ENCODE results near the gene MRPL23. TPM values are rescaled to one million over a fixed set of nuclear protein-coding genes. Genes with fewer than 3 reads are reported as not detected.

MRPL23 gene
- total RNA-seq, 1 experiment from 2014 or later = 76.3 TPM

- CTCF ChIA-PET = no interaction called here
- no peaks in the 10 kb centered on the region for H3K4me1 ChIP-seq (replicated peaks; ENCODE audit: insufficient read depth)
- H4K20me1 ChIP-seq (ENCODE audit: insufficient read depth) = no peaks in the 10 kb centered on the region
- H3K27me3 ChIP-seq (ENCODE audit: insufficient read depth, low read depth) = peaks cover 27% of the 10 kb centered on the region
- no peaks in the 10 kb centered on the region for H3F3A ChIP-seq (ENCODE audit: insufficient read depth, low read depth)
- intact Hi-C loops (cut with micrococcal nuclease; ENCODE audit: unreplicated experiment) = no loop called here
- H3K9me3 ChIP-seq (ENCODE audit: insufficient read depth, low read depth) = no peaks in the 10 kb centered on the region
- no peaks in the 10 kb centered on the region for H3K79me2 ChIP-seq (ENCODE audit: low read depth)
- POLR2A ChIA-PET (ENCODE audit: unreplicated experiment) = no interaction called here
- no peak overlapping the region for H3K4me3 ChIP-seq
- no TSS peak for BruUV-seq (replicated peaks)
- TF ChIP-seq EZH2 (IDR thresholded peaks at IDR 0.05; ENCODE audit: low read depth) = no peak
- TF ChIP-seq, protein P1, sequence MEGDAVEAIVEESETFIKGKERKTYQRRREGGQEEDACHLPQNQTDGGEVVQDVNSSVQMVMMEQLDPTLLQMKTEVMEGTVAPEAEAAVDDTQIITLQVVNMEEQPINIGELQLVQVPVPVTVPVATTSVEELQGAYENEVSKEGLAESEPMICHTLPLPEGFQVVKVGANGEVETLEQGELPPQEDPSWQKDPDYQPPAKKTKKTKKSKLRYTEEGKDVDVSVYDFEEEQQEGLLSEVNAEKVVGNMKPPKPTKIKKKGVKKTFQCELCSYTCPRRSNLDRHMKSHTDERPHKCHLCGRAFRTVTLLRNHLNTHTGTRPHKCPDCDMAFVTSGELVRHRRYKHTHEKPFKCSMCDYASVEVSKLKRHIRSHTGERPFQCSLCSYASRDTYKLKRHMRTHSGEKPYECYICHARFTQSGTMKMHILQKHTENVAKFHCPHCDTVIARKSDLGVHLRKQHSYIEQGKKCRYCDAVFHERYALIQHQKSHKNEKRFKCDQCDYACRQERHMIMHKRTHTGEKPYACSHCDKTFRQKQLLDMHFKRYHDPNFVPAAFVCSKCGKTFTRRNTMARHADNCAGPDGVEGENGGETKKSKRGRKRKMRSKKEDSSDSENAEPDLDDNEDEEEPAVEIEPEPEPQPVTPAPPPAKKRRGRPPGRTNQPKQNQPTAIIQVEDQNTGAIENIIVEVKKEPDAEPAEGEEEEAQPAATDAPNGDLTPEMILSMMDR (conservative IDR thresholded peaks at IDR 0.05) = no peak
- no peak overlapping the region for H3K27ac ChIP-seq
- no peak for DNase-seq
- no peaks in the 10 kb centered on the region for H3K9me2 ChIP-seq (ENCODE audit: insufficient read depth)
- no peak overlapping the region for H3K4me2 ChIP-seq
- H2AFZ ChIP-seq = no peak overlapping the region
- no peaks in the 10 kb centered on the region for H3K36me3 ChIP-seq (ENCODE audit: low read depth)
These were observed 16.7 kb upstream of the MRPL23 start for GRCh38 chr11:1930462-1930830.

DNA sequence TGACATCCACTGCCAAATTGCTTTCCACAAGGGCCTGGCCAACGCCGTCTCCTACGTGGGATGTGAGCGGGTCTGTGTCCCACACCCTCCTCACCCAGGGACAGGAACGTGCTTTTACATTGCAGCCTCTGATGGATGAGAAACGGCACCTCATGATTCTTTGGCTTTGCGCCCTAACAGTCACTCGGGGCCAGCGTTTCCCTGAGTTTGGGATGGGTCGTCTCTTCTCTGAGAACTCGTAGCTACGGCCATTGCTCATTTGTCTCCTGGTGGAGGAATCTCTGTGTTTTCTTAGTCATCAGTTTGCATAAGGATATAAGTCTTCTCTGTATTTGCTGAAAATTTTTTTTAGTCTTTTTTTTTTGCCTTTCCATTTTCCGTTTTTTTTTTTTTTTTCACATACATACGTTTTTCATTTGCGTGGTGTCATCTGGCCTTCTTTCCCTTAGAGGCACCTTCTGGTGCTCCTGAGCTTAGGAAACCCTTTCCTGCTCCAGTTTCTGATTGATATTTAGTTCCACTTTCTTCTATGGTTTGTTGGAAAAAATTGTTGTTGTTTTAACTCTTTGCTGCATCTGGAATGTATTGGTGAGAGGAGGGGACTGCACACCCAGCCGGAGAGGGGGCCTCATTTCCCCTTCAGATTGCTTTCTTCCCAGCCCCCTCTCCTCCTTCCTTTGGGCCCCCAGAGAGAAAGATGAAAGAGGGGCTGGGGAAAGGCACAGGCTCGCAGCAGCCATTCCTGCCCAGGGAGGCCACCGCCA is 15.6 kb upstream of the MRPL23 start:
- no peak overlapping the region for H3K4me2 ChIP-seq
- H3K4me3 ChIP-seq = no peak overlapping the region
- no peaks in the 10 kb centered on the region for H3K9me3 ChIP-seq (ENCODE audit: insufficient read depth, low read depth)
- POLR2A ChIA-PET (ENCODE audit: unreplicated experiment) = interaction anchor here (0.6 kb wide), 1 partner anchor 25 kb away, joined by 3 read pairs; no protein-coding TSS in a partner anchor
- BruUV-seq (replicated peaks) = no TSS peak
- no peak for DNase-seq
- H3K27me3 ChIP-seq (ENCODE audit: insufficient read depth, low read depth) = peaks cover 35% of the 10 kb centered on the region
- H3K36me3 ChIP-seq (ENCODE audit: low read depth) = no peaks in the 10 kb centered on the region
- H3F3A ChIP-seq (ENCODE audit: insufficient read depth, low read depth) = no peaks in the 10 kb centered on the region
- no peak overlapping the region for H3K27ac ChIP-seq
- intact Hi-C loops (cut with micrococcal nuclease; ENCODE audit: unreplicated experiment) = no loop called here
- H2AFZ ChIP-seq = no peak overlapping the region
- no peak for TF ChIP-seq EZH2 (IDR thresholded peaks at IDR 0.05; ENCODE audit: low read depth)
- TF ChIP-seq, protein P1 (conservative IDR thresholded peaks at IDR 0.05) = no peak
- no peaks in the 10 kb centered on the region for H4K20me1 ChIP-seq (ENCODE audit: insufficient read depth)
- H3K79me2 ChIP-seq (ENCODE audit: low read depth) = no peaks in the 10 kb centered on the region
- CTCF ChIA-PET = no interaction called here
- H3K4me1 ChIP-seq (replicated peaks; ENCODE audit: insufficient read depth) = no peaks in the 10 kb centered on the region
- H3K9me2 ChIP-seq (ENCODE audit: insufficient read depth) = no peaks in the 10 kb centered on the region

DNA sequence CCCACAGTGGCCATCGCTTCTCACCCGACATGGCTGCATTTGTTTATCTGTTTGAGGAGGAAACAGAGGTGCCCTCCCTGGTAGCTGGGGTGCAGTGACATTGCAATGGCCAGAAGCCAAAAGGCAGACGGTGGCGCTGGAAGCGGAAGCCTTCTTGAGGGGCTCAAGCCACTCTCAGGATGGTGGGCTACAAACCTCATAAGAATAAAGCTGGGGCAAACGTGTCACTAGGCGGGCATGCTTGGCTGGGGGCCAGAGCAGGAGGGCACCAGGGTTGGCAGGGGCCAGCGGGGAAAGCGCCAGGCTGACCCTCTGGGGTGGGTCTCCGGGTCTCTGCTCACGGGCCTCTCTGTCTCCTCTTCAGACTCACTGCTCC is 15.0 kb upstream of the MRPL23 start:
- Histone ChIP-seq H3K9me3 (ENCODE audit: insufficient read depth, low read depth) (no peaks in the 10 kb centered on the region), H3K36me3 (ENCODE audit: low read depth) (no peaks in the 10 kb centered on the region), H3K27ac (no peak overlapping the region), H3K9me2 (ENCODE audit: insufficient read depth) (no peaks in the 10 kb centered on the region), H3K27me3 (ENCODE audit: insufficient read depth, low read depth) (peaks cover 39% of the 10 kb centered on the region), H4K20me1 (ENCODE audit: insufficient read depth) (no peaks in the 10 kb centered on the region), H3K4me1 (replicated peaks; ENCODE audit: insufficient read depth) (no peaks in the 10 kb centered on the region), H3K4me3 (no peak overlapping the region), H2AFZ (no peak overlapping the region), H3K79me2 (ENCODE audit: low read depth) (no peaks in the 10 kb centered on the region), H3F3A (ENCODE audit: insufficient read depth, low read depth) (no peaks in the 10 kb centered on the region), H3K4me2 (no peak overlapping the region)
- intact Hi-C loops (cut with micrococcal nuclease; ENCODE audit: unreplicated experiment) = no loop called here
- ChIA-PET CTCF (no interaction called here), POLR2A (ENCODE audit: unreplicated experiment) (no interaction called here)
- no TSS peak for BruUV-seq (replicated peaks)
- no peak for DNase-seq
- no peak for TF ChIP-seq EZH2 (IDR thresholded peaks at IDR 0.05; ENCODE audit: low read depth)
- TF ChIP-seq, protein P1 (conservative IDR thresholded peaks at IDR 0.05) = no peak
